NB4 (cell line): ENCODE measurements around the gene MEF2D.

Experiments used
- CTCF ChIP-seq: IDR thresholded peaks from one replicate; pipeline ENCODE4 v1.5.1; 2012; ENCODE audit warnings: low read depth, low read length
- POLR2A ChIP-seq: IDR thresholded peaks from 2 replicates; pipeline ENCODE4 v1.6.1; 2011; ENCODE audit warnings: mild to moderate bottlenecking; ENCODE audit not compliant: insufficient read length; ENCODE audit errors: extremely low read depth

- TF ChIP-seq CTCF (no peak), POLR2A (no peak)
Observed at GRCh38 chr1:156421062-156421938, 79.3 kb downstream of the MEF2D start.
